Measurements from ENCODE around the gene SH3BGRL2. TPM values are rescaled to one million over a fixed set of nuclear protein-coding genes. Genes with fewer than 3 reads are reported as not detected.

Gene SH3BGRL2
- total RNA-seq, 1 donor, result 26.1 TPM

GRCh38 chr6:79628466-79629288 is 2.5 kb upstream of the SH3BGRL2 start:
- Histone ChIP-seq H3K4me1 (ENCODE audit: insufficient read depth, low read length) (peaks cover 12% of the 10 kb centered on the region), H3K9me3 (ENCODE audit: low read depth, low read length) (no peaks in the 10 kb centered on the region), H3K27me3 (ENCODE audit: insufficient read depth, low read length) (peaks cover 40% of the 10 kb centered on the region), H3K4me3 (ENCODE audit: low read length) (no peak overlapping the region)

GRCh38 chr6:79630380-79630882 is 698 bp upstream of the SH3BGRL2 start:
- no peak overlapping the region for H3K4me3 ChIP-seq (ENCODE audit: low read length)
- H3K4me1 ChIP-seq (ENCODE audit: insufficient read depth, low read length), result peaks cover 12% of the 10 kb centered on the region
- no peaks in the 10 kb centered on the region for H3K9me3 ChIP-seq (ENCODE audit: low read depth, low read length)
- peaks cover 47% of the 10 kb centered on the region for H3K27me3 ChIP-seq (ENCODE audit: insufficient read depth, low read length)

- Histone ChIP-seq H3K4me1 (ENCODE audit: insufficient read depth, low read length) (peaks cover 12% of the 10 kb centered on the region), H3K27me3 (ENCODE audit: insufficient read depth, low read length) (peaks cover 47% of the 10 kb centered on the region), H3K4me3 (ENCODE audit: low read length) (peak overlapping the region; percentile 33), H3K9me3 (ENCODE audit: low read depth, low read length) (no peaks in the 10 kb centered on the region)
These were observed 604 bp downstream of the SH3BGRL2 start for GRCh38 chr6:79631693-79632172.

GRCh38 chr6:79632580-79632979 is 1.5 kb downstream of the SH3BGRL2 start:
- H3K4me1 ChIP-seq (ENCODE audit: insufficient read depth, low read length), result peaks cover 12% of the 10 kb centered on the region
- H3K27me3 ChIP-seq (ENCODE audit: insufficient read depth, low read length), result peaks cover 47% of the 10 kb centered on the region
- H3K9me3 ChIP-seq (ENCODE audit: low read depth, low read length), result no peaks in the 10 kb centered on the region
- no peak overlapping the region for H3K4me3 ChIP-seq (ENCODE audit: low read length)

GRCh38 chr6:79634491-79635231 is 3.5 kb downstream of the SH3BGRL2 start:
- Histone ChIP-seq H3K27me3 (ENCODE audit: insufficient read depth, low read length) (peaks cover 42% of the 10 kb centered on the region), H3K4me1 (ENCODE audit: insufficient read depth, low read length) (peaks cover 12% of the 10 kb centered on the region), H3K9me3 (ENCODE audit: low read depth, low read length) (no peaks in the 10 kb centered on the region), H3K4me3 (ENCODE audit: low read length) (no peak overlapping the region)

GRCh38 chr6:79635232-79635543 is 4.1 kb downstream of the SH3BGRL2 start:
- Histone ChIP-seq H3K4me3 (ENCODE audit: low read length) (no peak overlapping the region), H3K27me3 (ENCODE audit: insufficient read depth, low read length) (peaks cover 40% of the 10 kb centered on the region), H3K9me3 (ENCODE audit: low read depth, low read length) (no peaks in the 10 kb centered on the region), H3K4me1 (ENCODE audit: insufficient read depth, low read length) (peaks cover 12% of the 10 kb centered on the region)

- peaks cover 1% of the 10 kb centered on the region for H3K4me1 ChIP-seq (ENCODE audit: insufficient read depth, low read length)
- H3K27me3 ChIP-seq (ENCODE audit: insufficient read depth, low read length), result peaks cover 26% of the 10 kb centered on the region
- no peaks in the 10 kb centered on the region for H3K9me3 ChIP-seq (ENCODE audit: low read depth, low read length)
- no peak overlapping the region for H3K4me3 ChIP-seq (ENCODE audit: low read length)
These were observed 5.5 kb downstream of the SH3BGRL2 start for GRCh38 chr6:79636673-79637072.

- Histone ChIP-seq H3K9me3 (ENCODE audit: low read depth, low read length) (no peaks in the 10 kb centered on the region), H3K4me3 (ENCODE audit: low read length) (no peak overlapping the region), H3K27me3 (ENCODE audit: insufficient read depth, low read length) (no peaks in the 10 kb centered on the region), H3K4me1 (ENCODE audit: insufficient read depth, low read length) (no peaks in the 10 kb centered on the region)
These were observed 9.3 kb downstream of the SH3BGRL2 start for GRCh38 chr6:79640146-79641111.

GRCh38 chr6:79646006-79646405 is 14.9 kb downstream of the SH3BGRL2 start:
- H3K4me1 ChIP-seq (ENCODE audit: insufficient read depth, low read length), result no peaks in the 10 kb centered on the region
- H3K27me3 ChIP-seq (ENCODE audit: insufficient read depth, low read length), result no peaks in the 10 kb centered on the region
- no peak overlapping the region for H3K4me3 ChIP-seq (ENCODE audit: low read length)
- no peaks in the 10 kb centered on the region for H3K9me3 ChIP-seq (ENCODE audit: low read depth, low read length)

- H3K4me3 ChIP-seq (ENCODE audit: low read length), result no peak overlapping the region
- H3K9me3 ChIP-seq (ENCODE audit: low read depth, low read length), result no peaks in the 10 kb centered on the region
These were observed 15.4 kb downstream of the SH3BGRL2 start for GRCh38 chr6:79646561-79646960.

GRCh38 chr6:79647741-79648140 is 16.6 kb downstream of the SH3BGRL2 start:
- H3K4me1 ChIP-seq (ENCODE audit: insufficient read depth, low read length), result no peaks in the 10 kb centered on the region
- H3K27me3 ChIP-seq (ENCODE audit: insufficient read depth, low read length), result no peaks in the 10 kb centered on the region
- no peaks in the 10 kb centered on the region for H3K9me3 ChIP-seq (ENCODE audit: low read depth, low read length)
- no peak overlapping the region for H3K4me3 ChIP-seq (ENCODE audit: low read length)

More at GRCh38 chr6:79646561-79646960, 15.4 kb downstream of the SH3BGRL2 start:
- Histone ChIP-seq H3K27me3 (ENCODE audit: insufficient read depth, low read length) (no peaks in the 10 kb centered on the region), H3K4me1 (ENCODE audit: insufficient read depth, low read length) (no peaks in the 10 kb centered on the region)

- no peaks in the 10 kb centered on the region for H3K27me3 ChIP-seq (ENCODE audit: insufficient read depth, low read length)
- H3K4me1 ChIP-seq (ENCODE audit: insufficient read depth, low read length), result no peaks in the 10 kb centered on the region
- no peaks in the 10 kb centered on the region for H3K9me3 ChIP-seq (ENCODE audit: low read depth, low read length)
- H3K4me3 ChIP-seq (ENCODE audit: low read length), result no peak overlapping the region
These were observed 17.2 kb downstream of the SH3BGRL2 start for GRCh38 chr6:79648328-79648727.

- H3K4me3 ChIP-seq (ENCODE audit: low read length), result no peak overlapping the region
- no peaks in the 10 kb centered on the region for H3K4me1 ChIP-seq (ENCODE audit: insufficient read depth, low read length)
- H3K9me3 ChIP-seq (ENCODE audit: low read depth, low read length), result no peaks in the 10 kb centered on the region
- H3K27me3 ChIP-seq (ENCODE audit: insufficient read depth, low read length), result no peaks in the 10 kb centered on the region
These were observed 17.9 kb downstream of the SH3BGRL2 start for GRCh38 chr6:79649016-79649415.

- H3K9me3 ChIP-seq (ENCODE audit: low read depth, low read length), result no peaks in the 10 kb centered on the region
- no peak overlapping the region for H3K4me3 ChIP-seq (ENCODE audit: low read length)
- no peaks in the 10 kb centered on the region for H3K4me1 ChIP-seq (ENCODE audit: insufficient read depth, low read length)
- no peaks in the 10 kb centered on the region for H3K27me3 ChIP-seq (ENCODE audit: insufficient read depth, low read length)
These were observed 19.8 kb downstream of the SH3BGRL2 start for GRCh38 chr6:79650950-79651349.
